Kidney capillary endothelial cell (primary cell): Measurements from ENCODE around the gene TRAPPC6A.

ENCODE experiments used
- DNase-seq: peaks from one replicate; pipeline ENCODE4 v3.0.0-alpha.2; 2018; ENCODE audit warnings: low spot score

TRAPPC6A gene

GRCh38 chr19:45163751-45164460 lies 14.1 kb downstream of the TRAPPC6A start:
- DNase-seq, result no peak

DNA sequence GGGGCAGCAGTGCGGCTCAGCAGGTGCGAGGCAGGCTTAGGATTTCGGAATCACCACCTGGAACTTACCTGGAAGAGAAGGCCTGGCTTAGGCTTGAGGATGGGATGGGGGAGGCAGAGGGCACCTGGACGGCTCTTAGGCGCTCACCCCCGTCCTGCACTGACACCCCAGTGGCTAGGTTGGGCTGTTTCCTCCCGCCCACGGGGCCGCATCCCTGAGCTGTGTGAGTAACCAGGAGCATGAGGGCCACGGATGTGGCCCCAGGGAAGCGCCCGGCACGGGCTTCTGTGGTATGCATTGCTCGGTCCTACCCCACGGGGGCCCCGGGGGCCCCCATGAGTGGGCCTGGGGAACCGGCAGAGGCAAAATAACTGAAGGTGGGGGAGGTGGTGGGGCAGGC lies 14.9 kb downstream of the TRAPPC6A start:
- DNase-seq, result no peak

DNA sequence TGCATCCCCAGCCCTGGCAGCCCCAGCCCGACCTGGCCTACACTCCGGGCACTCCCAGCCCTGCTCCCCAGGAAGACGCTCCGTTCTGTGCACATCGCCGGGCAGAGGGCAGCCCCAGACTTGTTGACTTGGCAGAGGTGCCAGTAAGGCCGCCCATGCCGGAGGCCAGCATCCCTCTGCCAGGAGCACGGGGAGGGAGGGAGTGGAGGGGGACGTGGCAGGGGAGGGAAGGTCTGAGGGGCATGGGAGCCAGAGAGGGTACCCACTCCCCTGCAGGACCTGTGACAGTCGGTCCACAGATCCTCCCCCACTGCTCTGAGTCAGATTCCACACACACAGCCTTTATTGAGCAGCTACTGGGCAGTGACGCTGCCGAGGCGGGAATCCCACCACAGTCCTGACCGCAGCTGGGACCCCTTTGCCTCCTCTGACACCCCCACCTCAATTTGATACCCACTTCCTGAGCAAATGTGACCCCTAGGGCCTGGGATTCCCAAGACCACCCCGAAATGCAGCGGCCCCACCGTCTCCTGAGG lies 15.4 kb downstream of the TRAPPC6A start:
- DNase-seq, result no peak

GRCh38 chr19:45161738-45162607 lies 16.1 kb downstream of the TRAPPC6A start:
- no peak for DNase-seq

DNA sequence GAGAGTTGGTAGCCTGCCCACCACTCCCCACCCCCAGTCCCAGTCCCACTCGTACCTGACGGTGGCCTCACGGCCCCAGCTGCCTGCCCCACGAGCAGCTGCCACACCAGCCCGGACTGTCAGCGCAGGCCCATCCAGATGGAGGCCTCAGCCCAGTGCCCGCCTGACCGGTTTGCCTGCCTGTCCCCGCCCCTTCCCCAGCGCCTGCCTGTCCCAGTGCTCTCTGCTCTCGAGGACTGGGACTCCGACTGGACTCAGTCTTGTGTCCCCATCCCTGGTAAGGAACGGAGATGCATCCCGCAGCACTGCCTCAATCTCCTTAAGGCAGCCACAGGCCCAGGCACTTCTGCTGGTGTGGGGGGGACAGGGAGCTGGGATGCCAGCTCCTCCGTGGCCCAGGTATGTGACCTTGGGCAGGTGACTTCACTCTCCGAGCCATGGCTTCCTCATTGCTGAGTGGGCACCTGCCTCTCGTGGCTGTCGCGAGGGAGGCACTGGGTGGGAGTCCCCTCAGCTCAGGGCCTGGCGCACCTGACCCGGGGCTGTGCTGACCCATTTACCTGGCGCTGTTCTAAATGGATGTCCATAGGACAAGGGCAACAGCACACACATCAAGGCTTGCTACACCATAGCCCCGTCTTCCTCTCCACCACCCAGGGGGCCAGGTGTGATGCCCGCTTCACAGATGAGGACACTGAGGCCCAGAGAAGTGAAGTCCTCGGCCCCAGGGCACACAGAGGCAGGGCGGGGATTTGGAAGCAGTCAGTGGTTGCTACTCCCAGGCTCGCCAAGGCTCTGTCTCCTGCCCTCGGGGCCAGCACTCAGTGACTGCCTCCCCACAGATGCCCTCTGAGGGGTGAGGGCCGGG lies 16.9 kb downstream of the TRAPPC6A start, which contains the start of gene NKPD1:
Gene NKPD1 (minus strand): TSS at position 113 of the 868 bp plus-strand sequence. CDS start 832 bp downstream, outside the sequence.
- no peak for DNase-seq

DNA sequence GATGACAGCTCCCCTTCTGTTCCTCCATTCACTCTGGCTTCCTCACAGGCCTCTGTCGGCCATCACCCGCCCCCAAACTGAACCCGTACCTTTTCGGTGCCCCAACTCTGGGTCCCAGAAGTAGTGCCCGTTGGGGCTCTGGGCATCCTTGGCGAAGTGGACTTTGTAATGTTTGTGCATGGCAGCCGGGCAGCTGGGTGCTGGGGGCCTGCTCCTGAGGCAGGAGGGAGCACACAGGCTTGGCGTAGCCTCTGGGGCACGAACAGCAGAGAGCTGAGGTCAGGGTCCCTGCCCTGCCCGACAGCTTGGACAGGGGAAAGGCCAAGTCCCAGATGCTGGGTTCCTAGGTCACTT lies 18.1 kb downstream of the TRAPPC6A start:
- DNase-seq, result no peak

DNA sequence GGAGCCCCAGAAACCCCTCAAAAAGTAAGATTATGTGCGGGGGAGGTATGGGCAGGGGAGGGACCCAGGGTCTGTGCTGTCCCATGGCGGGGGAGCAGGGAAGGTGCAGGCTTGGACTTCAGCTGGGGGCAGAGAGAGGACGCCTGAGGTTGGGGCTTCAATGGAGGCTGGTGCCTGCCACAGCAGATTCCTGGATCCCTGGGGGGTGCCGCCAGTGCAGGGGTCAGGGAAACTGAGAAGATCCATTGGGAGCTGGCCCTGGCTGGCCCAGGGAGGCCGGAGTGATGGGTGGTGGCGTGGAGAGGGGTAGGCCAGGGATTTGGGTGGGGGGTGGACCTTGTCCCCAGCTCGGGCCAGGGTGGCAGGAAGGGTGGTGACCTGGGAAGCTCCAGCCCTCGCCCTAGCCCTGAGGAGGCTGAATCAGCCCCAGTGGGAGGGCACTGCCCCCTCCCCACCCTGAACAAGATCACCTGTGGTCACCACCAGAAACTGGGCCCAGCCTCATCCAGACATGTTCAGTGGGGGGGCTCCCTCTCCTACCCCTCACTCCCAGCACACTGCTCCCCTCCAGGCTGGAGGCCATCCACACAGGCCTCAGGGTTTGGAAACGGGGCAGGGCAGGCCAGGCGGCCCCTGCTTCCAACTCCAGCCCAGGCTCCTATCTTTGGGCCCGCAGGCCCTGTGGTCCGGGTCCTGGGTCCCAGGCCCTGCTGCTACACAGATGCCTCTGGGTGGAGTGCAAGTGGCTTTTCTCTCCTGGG lies 18.6 kb downstream of the TRAPPC6A start:
- DNase-seq, result no peak

DNA sequence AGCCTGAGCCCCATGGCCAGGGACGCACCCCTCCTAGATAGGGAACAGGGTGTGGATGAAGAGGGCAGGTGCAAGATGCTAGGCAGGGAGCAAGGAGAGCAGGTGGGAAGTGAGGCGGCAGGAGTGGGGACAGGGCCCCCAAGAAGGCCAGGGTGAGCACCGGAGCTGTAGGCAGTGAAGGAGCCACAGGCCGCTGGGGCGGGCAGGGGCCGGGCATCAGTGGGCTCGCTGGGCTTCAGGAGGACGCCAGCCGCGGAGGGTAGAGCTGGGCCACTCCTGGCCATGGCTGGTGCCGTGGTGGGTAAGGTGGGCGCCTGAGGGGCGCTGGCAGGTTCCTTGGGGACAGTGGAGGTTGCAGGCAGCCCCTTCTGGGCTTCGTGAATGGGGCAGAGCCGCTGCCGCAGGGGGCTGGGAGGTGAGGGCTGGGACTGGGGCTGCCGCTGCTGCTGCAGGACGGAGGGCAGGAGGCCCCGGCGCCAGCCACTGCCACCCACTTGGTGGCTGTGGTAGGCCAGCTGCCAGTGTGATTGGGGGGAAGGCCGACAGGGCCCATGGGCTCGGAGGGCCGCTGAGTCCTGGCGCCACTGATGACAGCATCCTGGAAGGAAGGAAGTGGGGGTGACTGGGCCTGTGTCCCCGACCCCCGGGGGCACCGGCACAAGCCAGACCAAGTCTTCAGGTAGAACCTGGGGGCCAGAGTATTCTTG lies 19.4 kb downstream of the TRAPPC6A start:
- DNase-seq, result peak; percentile 56

GRCh38 chr19:45156751-45157150 lies 21.3 kb downstream of the TRAPPC6A start:
- no peak for DNase-seq

GRCh38 chr19:45156011-45156630 lies 21.9 kb downstream of the TRAPPC6A start:
- no peak for DNase-seq

DNA sequence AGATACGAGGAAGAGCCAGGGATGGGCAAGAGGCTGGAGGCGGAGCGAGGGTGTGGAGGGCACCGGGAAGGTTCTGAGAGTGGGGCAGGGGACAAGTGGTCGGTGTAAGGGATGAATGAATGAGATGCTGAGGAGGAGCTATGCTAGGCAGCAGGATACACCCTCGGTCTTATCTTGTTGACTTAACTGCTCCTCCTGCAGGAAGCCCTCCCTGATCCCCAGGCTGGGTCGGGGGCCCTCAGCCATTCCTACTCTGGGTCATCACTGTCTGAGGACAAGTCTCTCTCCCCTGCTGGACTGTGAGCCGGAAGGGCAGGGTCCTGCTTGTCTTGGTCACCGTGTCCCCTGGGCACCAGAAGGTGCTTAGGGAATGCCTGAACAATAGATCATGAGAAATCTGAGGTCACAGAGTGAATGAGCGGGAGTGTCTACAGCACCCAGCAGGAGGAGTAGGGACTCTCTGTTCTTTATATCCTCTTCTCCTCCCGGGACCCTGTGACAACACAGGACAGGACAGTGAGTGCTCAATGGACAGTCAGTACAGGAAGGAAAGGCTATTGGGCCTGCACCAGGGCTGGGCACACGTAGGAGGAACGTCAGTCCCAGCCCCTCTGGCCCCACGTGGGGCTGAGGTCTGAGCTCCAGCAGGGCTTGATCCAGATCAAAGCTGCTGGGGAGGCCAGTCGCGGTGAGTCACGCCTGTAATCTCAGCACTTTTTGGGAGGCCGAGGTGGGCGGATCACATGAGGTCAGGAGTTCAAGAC lies 23.8 kb downstream of the TRAPPC6A start:
- DNase-seq, result peak; percentile 53

GRCh38 chr19:45153339-45154063 lies 24.5 kb downstream of the TRAPPC6A start:
- no peak for DNase-seq

DNA sequence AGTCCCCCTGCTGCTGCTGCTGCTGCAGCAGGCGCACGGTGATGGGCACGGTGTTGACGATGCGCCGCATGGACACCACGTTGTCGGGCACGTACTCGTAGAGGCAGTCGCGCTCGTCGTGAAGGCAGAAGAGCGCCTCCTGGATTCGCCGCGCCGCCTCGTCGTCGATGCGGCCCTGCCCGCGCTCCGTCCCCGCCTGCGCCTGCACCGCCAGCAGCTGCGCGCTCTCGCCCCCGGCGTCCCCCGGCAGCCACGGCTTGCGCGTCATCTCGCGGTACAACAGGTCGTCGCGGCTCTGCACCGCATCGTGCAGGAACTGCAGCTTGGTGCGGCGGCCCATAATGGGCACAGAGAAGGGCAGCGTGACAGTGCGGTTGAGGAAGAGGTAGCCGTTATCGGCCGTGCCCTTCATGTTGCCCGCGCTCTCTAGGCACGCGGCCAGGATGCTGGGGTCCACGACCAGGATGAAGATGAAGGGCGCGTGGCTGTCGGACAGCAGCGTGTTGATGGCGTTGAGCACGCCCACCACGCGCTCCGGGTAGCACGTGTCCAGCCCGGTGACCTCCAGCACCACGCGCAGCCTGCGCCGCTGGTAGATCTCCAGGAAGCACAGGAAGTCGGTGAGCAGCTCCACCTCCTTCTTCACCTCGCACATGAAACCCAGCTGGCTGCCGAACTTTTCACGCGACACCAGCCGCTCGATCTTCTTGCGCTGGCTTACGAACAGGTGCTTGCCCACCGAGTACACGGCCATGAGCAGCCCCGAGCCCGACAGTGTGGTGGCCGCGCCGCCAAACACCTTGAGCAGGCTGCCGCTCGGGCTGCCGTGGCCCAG lies 25.3 kb downstream of the TRAPPC6A start:
- DNase-seq, result peak; percentile 36

- DNase-seq, result no peak
Measured at GRCh38 chr19:45151821-45152503, 26.1 kb downstream of the TRAPPC6A start.

DNA sequence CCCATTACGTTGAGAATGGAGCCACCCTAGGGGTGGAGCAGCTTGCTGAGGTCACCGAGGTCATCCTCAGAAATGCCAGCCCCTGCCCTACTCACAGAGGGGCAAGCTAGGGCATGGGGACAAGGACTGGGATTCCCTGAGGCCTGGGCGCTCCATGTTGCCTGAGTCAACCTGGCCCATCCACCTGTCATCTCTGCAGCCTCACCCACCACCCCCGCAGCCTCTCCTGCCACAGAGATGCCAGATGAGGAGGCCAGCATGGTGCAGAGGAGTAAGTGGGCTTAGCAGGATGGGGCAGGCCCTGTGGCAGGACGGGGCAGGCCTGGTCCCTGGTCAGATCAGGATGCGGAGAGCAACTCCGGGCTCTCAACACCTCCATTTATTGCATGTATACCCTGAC lies 26.7 kb downstream of the TRAPPC6A start:
- DNase-seq, result no peak

- no peak for DNase-seq
Measured at GRCh38 chr19:45150751-45151281, 27.2 kb downstream of the TRAPPC6A start.

DNA sequence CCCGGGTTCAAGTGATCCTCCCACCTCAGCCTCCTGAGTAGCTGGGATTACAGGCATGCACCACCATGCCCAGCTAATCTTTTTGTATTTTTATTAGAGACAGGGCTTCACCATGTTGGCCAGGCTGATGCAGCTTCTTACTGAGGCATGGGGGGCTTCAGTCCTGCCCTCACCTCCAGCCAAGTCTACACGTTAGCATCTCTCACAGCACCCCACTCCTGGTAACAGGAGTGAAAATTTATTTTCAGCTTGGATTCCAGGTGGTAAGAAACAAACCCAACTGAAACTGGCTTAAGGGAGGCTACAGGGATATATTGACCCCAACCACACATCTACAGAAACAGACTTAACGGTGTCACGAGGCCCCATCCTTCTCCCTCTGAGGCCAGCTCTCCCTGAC lies 27.9 kb downstream of the TRAPPC6A start:
- DNase-seq, result no peak
